Lower lobe of right lung (tissue), 2 donors: Measurements from ENCODE around the gene MOCS2. TPM values are rescaled to one million over a fixed set of nuclear protein-coding genes. Genes with fewer than 3 reads are reported as not detected.

Source experiments
- ATAC-seq, 2 donors: fragments of 200-7000 bp; cut with Tn5 transposase; one replicate each; pipeline ENCODE4 v1.9.1; 2020 to 2022; ENCODE audit warnings: mild to moderate bottlenecking in 2 of 2, moderate library complexity in 2 of 2
- DNase-seq: peaks from one replicate; pipeline ENCODE4 v3.0.0-alpha.2; 2020
- H3K27ac ChIP-seq: fragments of 200-600 bp; one replicate; pipeline ENCODE4 v1.8.0; 2022
- H3K27me3 ChIP-seq: fragments of 200-600 bp; one replicate; pipeline ENCODE4 v1.8.0; 2022; ENCODE audit warnings: low read depth
- H3K36me3 ChIP-seq: fragments of 200-600 bp; one replicate; pipeline ENCODE4 v1.8.0; 2022; ENCODE audit warnings: mild to moderate bottlenecking
- H3K4me1 ChIP-seq: fragments of 200-600 bp; one replicate; pipeline ENCODE4 v1.8.0; 2022
- H3K4me3 ChIP-seq: fragments of 200-600 bp; one replicate; pipeline ENCODE4 v1.8.0; 2022; ENCODE audit warnings: mild to moderate bottlenecking
- H3K9me3 ChIP-seq: fragments of 200-600 bp; one replicate; pipeline ENCODE4 v1.8.0; 2022
- CTCF ChIP-seq: fragments of 200-600 bp; IDR thresholded peaks from one replicate; pipeline ENCODE4 v1.8.0; 2022; ENCODE audit warnings: antibody characterized with exemption, mild to moderate bottlenecking
- intact Hi-C: fragments of 100-400 bp; cut with DNase I; formaldehyde crosslinking; loops from one replicate; pipeline ENCODE4 v1.11.0; 2022
- total RNA-seq: library from RNA; stranded (reverse); fragmentation: NEBNext Ultra II Directional; extraction: Animal tissue kit (Norgen Biotek cat#: 25700); gene quantifications from one replicate; pipeline ENCODE4 v1.2.1, GENCODE V29; 2021
- donor health status: DM: no; HTN: yes; CAD: no; lungs with severe emphysema.

Gene MOCS2
- total RNA-seq, 1 donor from 2014 or later, result 28.8 TPM

GRCh38 chr5:53066088-53066487, 43.5 kb downstream of the MOCS2 start:
- intact Hi-C loops, result no loop called here
- ATAC-seq (no peak), DNase-seq (no peak)
- H3K36me3 ChIP-seq, result peaks cover 16% of the 10 kb centered on the region
- H3K27ac ChIP-seq, result no peak overlapping the region
- no peak for TF ChIP-seq CTCF
- H3K4me1 ChIP-seq, result no peaks in the 10 kb centered on the region
- H3K27me3 ChIP-seq, result no peaks in the 10 kb centered on the region
- no peaks in the 10 kb centered on the region for H3K9me3 ChIP-seq
- no peak overlapping the region for H3K4me3 ChIP-seq

GRCh38 chr5:53063791-53064190, 45.8 kb downstream of the MOCS2 start:
- Histone ChIP-seq H3K27ac (no peak overlapping the region), H3K4me3 (no peak overlapping the region), H3K27me3 (no peaks in the 10 kb centered on the region), H3K9me3 (no peaks in the 10 kb centered on the region), H3K4me1 (no peaks in the 10 kb centered on the region), H3K36me3 (peaks cover 28% of the 10 kb centered on the region)
- ATAC-seq (no peak), DNase-seq (no peak)
- intact Hi-C loops, result no loop called here
- no peak for TF ChIP-seq CTCF

- no peak for TF ChIP-seq CTCF
- DNase-seq (no peak), ATAC-seq (no peak)
- no peak overlapping the region for H3K4me3 ChIP-seq
- no peaks in the 10 kb centered on the region for H3K27me3 ChIP-seq
- H3K4me1 ChIP-seq, result no peaks in the 10 kb centered on the region
- H3K36me3 ChIP-seq, result peaks cover 35% of the 10 kb centered on the region
- intact Hi-C loops, result no loop called here
- H3K9me3 ChIP-seq, result no peaks in the 10 kb centered on the region
- no peak overlapping the region for H3K27ac ChIP-seq
Measured at GRCh38 chr5:53063176-53063575, 46.4 kb downstream of the MOCS2 start.

GRCh38 chr5:53059281-53059680, 50.3 kb downstream of the MOCS2 start:
- Histone ChIP-seq H3K36me3 (peaks cover 35% of the 10 kb centered on the region), H3K9me3 (no peaks in the 10 kb centered on the region), H3K4me1 (no peaks in the 10 kb centered on the region), H3K27ac (no peak overlapping the region), H3K4me3 (no peak overlapping the region), H3K27me3 (no peaks in the 10 kb centered on the region)
- intact Hi-C loops, result no loop called here
- DNase-seq (no peak), ATAC-seq (no peak)
- TF ChIP-seq CTCF, result no peak

GRCh38 chr5:53055365-53055764, 54.2 kb downstream of the MOCS2 start:
- ATAC-seq, result no peak
- Histone ChIP-seq H3K27ac (no peak overlapping the region), H3K4me1 (no peaks in the 10 kb centered on the region), H3K4me3 (no peak overlapping the region), H3K27me3 (no peaks in the 10 kb centered on the region), H3K9me3 (no peaks in the 10 kb centered on the region), H3K36me3 (peaks cover 28% of the 10 kb centered on the region)
- no peak for DNase-seq
- intact Hi-C loops, result no loop called here
- TF ChIP-seq CTCF, result no peak

GRCh38 chr5:53053364-53053763, 56.2 kb downstream of the MOCS2 start:
- no peak for ATAC-seq
- TF ChIP-seq CTCF, result no peak
- H3K4me1 ChIP-seq, result no peaks in the 10 kb centered on the region
- peaks cover 16% of the 10 kb centered on the region for H3K36me3 ChIP-seq
- no peak for DNase-seq
- no peaks in the 10 kb centered on the region for H3K9me3 ChIP-seq
- H3K27ac ChIP-seq, result no peak overlapping the region
- intact Hi-C loops, result no loop called here
- H3K4me3 ChIP-seq, result no peak overlapping the region
- no peaks in the 10 kb centered on the region for H3K27me3 ChIP-seq
